HG02938 (cell line): ENCODE measurements around the gene TTLL1.

ENCODE experiments used
- ATAC-seq: cut with Tn5 transposase; IDR thresholded peaks from one replicate; pipeline ENCODE4 v1.9.1; 2021; ENCODE audit warnings: mild to moderate bottlenecking, moderate library complexity; ENCODE audit not compliant: unreplicated experiment

TTLL1 gene

DNA sequence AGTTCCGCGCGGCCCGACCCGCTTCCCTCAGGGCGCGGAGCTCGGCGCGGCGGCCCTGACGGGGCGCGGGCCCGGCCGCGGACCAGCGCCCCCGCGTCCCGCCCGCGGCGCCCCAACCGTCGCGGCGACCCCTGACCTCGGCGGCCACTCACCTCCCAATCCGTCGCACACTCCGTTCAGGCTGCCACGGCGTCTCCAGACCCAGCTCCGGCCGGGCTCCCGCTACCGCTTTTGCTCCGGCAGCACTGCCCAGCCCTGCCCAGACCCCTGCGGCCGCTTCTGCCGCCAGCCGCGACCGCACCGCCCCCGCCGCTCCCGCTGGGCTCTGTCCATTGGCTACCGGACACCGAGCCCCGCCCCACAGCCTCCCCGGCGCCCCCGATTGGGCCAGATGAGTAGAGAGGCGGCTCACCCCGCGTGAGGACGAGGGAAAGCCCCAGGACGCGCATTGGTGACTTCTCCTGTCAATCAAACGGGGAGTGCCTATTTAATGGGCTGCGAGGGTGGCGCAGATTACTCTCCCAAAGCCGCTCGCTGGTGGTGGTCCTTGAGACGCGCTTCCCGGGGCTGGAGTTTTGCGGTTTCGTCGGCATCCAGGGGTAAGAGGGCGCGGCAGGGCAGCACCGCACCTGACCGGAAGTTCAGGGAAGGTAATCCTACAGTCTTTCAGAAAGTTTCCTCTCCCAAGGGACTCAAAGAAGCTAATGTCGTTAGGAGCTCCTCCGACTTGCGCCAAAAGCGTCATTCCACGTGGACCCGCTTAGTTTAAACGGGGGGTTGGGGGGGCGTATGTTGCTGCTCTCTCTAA is 74.1 kb downstream of the TTLL1 start, which contains the start of gene PACSIN2:
Gene PACSIN2, minus strand, starts transcription at position 281 of the 808 bp plus-strand sequence. CDS start 103,069 bp downstream, outside the sequence.
- peak; percentile 94 for ATAC-seq

GRCh38 chr22:43014316-43014868 is 74.8 kb downstream of the TTLL1 start:
- ATAC-seq, result no peak

DNA sequence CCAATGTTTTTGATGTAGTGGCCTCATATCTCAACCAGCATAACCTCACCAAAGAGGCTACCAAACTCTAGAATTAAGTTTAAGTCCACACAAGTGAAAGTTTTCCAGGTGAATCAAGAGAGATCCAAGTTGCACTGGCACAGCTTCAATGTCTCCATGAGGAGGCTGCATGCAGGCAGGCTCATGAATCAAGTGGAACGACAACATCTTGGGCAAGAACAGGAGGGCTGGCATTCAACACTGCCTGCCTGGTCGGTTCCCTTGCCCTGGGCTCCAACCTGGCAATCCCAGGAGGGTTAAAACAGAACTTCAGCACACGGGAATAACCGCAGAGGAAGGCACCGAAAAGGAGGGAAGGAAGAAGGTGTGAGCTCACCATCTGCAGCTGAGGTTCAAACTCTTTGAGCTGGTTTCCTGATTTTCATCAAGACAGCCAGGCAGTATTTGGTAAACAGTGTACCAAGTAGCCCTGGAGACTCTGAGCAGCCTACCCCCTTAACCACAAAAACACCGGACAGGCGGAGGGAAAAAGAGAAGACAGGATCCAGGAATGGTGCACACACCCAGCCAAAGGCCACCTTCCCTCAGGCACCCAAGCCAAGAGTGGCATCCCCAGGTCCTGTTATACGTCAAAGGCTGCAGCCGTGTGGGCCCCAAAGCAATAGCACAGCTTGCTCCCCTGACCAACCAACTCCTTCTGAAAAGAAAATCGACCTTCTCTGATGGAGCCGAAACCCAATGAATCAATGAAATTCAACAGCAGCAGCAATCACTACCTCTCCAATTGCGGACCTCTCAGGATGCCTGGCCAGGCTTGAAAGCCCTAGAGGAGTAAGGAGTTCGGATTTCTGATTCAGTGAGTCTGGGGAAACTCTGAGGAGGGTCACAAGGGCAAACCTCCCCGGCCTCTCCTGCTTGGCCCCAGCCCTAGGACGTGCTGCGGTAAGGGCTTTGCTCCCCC is 75.6 kb downstream of the TTLL1 start:
- ATAC-seq, result no peak

DNA sequence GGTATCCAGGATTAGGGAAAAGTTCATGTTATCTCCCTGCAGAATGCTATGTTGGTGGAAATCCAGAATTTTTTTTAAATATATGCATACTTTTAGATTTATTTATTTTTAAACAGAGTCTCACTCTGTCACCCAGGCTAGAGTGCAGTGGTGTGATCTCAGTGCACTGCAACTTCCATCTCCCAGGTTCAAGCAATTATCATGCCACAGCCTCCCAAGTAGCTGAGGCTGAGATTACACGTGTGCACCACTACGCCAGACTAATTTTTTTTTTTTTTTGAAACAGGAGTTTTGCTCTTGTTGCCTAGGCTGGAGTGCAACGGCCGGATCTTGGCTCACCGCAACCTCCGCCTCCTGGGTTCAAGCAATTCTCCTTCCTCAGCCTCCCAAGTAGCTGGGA is 76.8 kb downstream of the TTLL1 start:
- ATAC-seq, result no peak

DNA sequence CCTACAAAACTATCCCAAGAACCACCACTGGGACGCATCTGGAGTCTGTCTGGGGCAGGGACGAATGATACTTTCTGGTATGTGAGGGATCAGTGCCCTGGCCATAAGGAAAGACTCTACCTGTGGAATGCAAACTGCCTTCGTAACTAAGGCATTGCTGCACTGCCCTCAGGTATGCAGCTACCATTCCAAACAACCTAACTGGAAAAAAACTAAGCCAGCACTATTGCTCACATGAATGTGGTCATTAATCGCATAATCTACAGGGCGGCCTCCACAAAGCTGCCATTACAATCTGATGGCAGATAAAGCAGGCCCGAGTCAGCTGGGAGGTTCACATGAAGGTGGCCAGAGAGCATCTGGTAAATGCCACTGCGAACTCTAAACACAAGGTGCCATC is 78.1 kb downstream of the TTLL1 start:
- ATAC-seq, result no peak

DNA sequence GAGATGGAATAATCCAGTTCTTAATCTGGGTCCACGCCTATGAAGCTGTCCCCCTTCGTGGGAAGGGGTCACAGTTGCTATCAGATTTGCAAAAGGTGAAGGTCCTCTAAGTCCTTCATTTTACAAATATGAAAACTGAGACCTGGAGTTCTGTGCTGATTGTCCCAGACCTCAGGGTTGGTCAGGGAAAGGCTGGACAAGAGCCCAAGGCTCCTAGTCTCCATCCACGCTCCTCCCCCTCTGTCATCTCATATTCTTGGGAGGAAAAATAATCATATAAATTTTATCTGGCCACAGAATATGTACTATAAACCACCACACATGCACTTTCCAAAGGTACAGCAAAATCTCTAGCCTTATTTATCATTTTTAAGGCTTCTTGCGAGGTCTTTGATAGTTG is 79.7 kb downstream of the TTLL1 start:
- ATAC-seq, result no peak

DNA sequence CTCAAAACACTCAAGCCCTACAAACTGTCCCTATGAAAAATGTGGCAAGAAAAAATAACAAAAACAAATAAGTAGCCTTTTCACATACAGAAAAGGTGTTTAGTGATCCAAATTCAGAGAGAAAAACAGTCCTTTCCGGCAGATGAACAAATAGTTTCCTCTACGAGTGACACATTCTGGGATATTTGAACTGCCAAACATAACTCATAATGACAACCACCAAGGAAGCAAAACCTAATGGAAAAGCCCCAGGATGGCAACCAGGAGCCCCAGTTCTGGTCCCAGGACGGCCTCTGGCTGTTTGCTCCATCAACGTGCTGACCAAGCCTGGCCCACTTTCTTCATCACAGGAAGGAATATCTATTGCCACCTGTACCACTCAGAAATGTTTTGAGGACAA is 80.3 kb downstream of the TTLL1 start:
- ATAC-seq, result no peak

GRCh38 chr22:43008509-43008908 is 80.7 kb downstream of the TTLL1 start:
- no peak for ATAC-seq

- no peak for ATAC-seq
Measured at GRCh38 chr22:43007519-43008102, 81.6 kb downstream of the TTLL1 start.

DNA sequence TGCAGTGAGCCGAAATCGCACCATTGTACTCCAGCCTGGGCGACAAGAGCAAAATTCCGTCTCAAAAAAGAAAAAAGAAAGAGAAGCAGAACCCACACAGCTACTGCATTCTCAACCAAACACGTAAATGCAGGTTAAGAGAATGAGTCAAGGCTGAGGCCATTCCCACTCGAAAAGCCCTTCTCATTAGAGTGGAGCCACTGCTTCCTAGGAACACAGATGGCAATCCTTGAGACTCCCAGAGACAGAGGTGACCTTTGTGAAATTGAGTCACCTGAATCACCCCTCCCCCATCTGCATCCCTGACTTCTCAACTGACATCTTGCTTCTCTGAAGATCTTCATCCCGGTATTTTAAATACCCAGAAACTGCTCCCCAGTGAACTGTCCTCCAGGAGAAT is 82.4 kb downstream of the TTLL1 start:
- ATAC-seq, result no peak

GRCh38 chr22:43006016-43006505 is 83.1 kb downstream of the TTLL1 start:
- ATAC-seq, result no peak

DNA sequence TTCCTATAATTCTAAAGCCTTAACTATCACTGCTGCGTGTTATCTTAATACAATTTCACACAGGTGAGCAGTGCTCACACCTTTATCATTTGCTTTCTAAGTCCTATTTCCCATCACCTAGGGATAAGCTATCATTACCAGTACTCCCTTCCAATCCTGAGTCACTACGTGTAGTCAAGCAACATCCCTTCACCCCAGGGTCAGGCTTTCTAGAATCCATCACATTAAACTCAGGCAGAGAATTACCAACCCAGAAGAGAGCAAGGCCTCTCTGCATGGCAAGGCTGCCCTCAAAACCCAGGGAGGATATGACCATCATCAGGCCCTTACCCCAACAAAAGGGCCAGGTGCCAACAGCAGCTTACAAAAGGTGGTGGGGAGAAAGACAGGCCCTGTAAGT is 84.1 kb downstream of the TTLL1 start:
- no peak for ATAC-seq

DNA sequence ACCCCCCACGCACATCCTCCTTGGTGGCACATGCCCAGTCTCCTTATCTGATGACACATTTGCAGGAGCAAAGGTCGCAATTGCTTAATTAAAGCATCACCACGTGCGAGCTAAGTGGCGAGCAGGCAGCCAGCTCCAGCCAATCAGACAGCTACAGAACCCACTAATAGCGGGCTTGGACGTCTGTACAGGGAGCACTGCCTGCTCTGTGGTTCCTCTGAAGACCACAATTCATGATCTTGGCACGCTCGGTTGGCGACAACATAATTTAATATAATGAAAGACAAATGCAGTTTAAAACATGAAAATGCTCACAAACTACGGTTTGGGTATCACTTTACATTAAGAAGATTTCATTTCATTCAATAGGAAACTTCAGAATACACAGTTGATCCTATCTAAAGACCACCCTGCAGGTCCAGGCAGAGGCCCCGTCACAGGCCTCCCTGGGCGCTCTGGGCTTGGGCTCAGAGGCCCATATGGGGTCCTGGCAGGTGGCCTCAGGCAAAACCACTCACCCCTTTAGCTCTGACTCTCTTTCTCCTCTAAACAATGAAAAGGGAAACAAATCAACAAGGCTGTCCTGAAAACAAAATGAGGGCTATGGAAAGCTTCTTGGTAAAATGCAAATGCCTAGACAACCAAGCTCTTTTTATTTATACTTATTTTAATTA is 84.7 kb downstream of the TTLL1 start:
- no peak for ATAC-seq

DNA sequence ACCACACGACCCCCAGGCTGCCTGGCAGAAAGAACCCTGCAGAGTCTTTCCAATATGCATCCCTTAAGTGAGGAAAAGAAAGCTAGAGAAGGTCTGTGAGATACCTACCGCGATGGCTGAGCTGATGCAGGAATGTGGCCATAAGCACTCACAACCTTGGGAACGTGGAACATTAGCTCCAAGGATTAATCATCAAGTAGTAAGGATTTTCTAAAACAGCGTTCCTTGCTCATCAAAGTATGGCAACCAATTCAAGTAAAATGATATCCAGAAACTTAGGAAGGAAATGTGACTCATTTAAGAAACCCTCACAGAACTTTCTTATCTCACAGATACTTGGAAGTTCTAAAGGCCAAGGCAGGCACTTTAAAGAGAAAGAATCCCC is 87.0 kb downstream of the TTLL1 start:
- no peak for ATAC-seq

DNA sequence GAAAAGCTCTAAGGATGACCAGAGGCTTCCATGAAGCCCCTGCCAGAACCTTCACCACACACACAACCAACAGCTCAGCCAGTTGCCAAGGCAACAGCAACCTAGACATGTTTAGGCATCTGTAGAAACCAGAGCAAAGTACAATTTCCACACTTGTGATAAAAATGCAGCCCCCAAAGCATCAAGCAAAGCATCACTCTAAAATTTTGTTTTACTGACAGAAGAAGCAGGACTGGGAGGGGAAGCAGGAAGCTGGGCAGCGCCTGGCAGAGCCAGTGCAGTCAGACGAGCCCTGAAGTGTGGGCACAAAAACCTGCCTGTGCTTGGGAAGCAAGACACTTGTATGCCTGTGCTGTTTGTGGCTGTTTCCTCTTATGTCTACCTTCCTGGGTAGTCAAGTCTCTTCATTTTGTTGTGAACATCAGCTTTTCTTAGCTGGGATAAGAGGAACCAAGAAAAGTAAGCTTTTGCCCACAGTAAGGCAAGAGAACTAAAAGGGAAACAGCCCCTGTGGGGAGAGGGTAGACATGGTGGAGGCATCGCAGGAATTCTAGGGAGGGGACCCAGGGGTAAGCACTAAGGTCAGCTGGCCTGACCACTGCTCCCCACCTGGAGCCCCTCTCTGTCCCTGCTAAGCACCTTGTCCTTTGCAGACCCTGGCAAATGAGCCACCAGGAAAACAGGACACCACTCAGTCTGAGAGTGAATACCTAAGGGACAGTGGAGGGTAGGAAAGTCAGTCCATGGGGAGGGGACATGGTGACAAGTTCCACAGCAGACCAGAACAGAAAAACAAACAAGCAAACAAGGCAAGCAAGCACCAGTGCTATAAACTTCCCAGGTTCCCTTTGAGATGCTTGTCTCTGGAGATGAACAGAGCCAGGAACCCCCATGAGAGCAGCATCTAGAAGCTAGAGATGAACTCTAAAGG is 87.7 kb downstream of the TTLL1 start:
- ATAC-seq, result no peak

DNA sequence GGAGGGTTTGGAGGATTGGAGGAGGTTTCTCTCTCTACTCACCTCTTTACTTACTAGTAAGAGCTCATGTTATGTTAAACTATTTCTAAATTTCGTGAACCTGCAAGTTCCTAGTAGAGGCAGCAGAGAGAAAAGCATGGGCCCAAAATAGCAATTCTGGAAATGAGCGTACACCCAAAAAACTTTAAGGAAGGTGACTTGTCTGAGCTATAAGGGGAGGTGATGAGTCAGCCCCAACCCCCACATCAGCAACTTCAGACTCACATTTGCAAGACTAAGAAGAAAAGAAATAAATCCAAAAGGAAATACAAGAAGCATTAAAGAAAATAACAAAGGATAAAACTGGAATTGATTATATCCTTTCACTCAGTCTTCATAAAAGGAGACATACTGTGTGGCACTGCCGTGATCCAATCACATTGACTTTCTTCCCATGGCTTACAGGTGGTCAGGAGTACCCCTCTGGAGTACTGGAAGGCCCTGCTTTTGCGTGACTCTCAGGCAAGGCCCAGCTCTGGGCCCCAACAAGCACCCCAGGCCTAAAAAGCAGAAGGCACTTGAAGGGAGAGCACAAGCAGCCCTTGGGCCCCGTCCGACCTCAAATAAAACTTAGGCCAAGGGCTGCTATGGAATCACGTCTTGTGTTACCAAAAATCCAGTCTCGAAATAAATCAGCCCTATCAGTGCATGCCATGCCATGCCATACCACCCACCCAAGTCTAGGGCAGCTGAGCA is 88.6 kb downstream of the TTLL1 start:
- ATAC-seq, result no peak

GRCh38 chr22:42997582-42998090 is 91.6 kb downstream of the TTLL1 start:
- no peak for ATAC-seq

DNA sequence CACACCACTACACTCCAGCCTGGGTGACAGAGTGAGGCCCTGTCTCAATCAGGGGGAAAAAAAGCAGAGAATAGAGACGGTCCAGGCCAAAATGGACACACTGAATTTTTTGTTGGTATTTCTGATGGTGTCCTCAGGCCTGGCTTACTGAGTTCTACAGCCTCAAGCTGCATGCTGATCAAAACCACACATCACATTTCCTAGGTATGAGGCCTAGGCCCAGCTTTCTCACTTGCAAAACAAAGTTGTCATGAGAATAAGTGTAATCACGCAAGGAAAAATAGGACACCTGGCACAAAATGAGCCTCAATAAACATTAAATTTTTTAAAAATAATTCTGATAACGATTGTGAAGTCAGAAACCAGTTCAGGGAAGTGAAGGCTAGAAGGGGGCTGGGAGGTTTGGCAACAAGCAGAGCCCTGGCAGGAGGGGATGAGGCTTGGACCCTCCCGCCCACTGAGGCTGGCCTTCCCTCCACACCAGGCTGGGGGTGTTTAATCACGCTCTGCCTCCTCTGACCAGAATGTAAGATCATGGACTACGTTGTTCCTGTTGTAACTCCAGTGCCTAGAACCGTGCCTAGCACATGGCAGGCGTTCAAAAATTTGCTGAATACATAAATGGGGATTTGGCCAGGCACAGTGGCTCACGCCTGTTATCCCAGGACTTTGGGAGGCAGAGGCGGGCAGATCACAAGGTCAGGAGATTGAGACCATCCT is 92.4 kb downstream of the TTLL1 start:
- no peak for ATAC-seq
